PC-3 (cell line): Measurements from ENCODE around the gene CSNK2A1. TPM values are rescaled to one million over a fixed set of nuclear protein-coding genes. Genes with fewer than 3 reads are reported as not detected.

Experiments
- ATAC-seq: fragments of 200-7000 bp; cut with Tn5 transposase; 2 replicates; pipeline ENCODE4 v1.9.1; 2020; ENCODE audit warnings: mild to moderate bottlenecking, moderate library complexity
- BruUV-seq: library from RNA; stranded (reverse); fragments of 400-500 nt; replicated peaks from 2 replicates; lab custom pipeline; 2021; lab: Mats Ljungman, UMichigan
- CTCF ChIA-PET: fragments of 300-600 bp; sonication (Branson Sonifier 250); formaldehyde crosslinking; loops from one replicate; lab custom pipeline; 2022; ENCODE audit warnings: antibody characterized with exemption; lab: Charles Lee
- POLR2A ChIA-PET: fragments of 300-600 bp; sonication (Branson Sonifier 250); formaldehyde crosslinking; loops from one replicate; lab custom pipeline; 2022; ENCODE audit warnings: antibody characterized with exemption; ENCODE audit not compliant: unreplicated experiment; lab: Charles Lee
- DNase-seq: peaks from one replicate; pipeline ENCODE4 v3.0.0-alpha.2; 2015
- H2AFZ ChIP-seq: fragments of 300-600 bp; sonication (generic); 2 replicates; pipeline ENCODE4 v1.6.0; 2016; ENCODE audit warnings: antibody characterized with exemption, low read length
- H3F3A ChIP-seq: fragments of 300-600 bp; sonication (generic); one replicate; pipeline ENCODE4 v1.6.0; 2017; ENCODE audit warnings: antibody characterized with exemption, low read length, control low read depth, mild to moderate bottlenecking; ENCODE audit not compliant: unreplicated experiment
- H3K27ac ChIP-seq: fragments of 300-600 bp; sonication (generic); 2 replicates; pipeline ENCODE4 v1.5.1; 2016; ENCODE audit warnings: mild to moderate bottlenecking, low read length
- H3K27me3 ChIP-seq: fragments of 300-600 bp; sonication (generic); 2 replicates; pipeline ENCODE4 v1.6.1; 2016; ENCODE audit warnings: low read length, mixed read lengths
- H3K36me3 ChIP-seq: fragments of 300-600 bp; sonication (generic); 2 replicates; pipeline ENCODE4 v1.6.1; 2016; ENCODE audit warnings: low read depth, mixed run types, low read length, mixed read lengths
- H3K4me1 ChIP-seq: fragments of 300-600 bp; sonication (generic); 2 replicates; pipeline ENCODE4 v1.5.1; 2016; ENCODE audit warnings: low read length; ENCODE audit not compliant: insufficient read depth
- H3K4me2 ChIP-seq: fragments of 300-600 bp; sonication (generic); 2 replicates; pipeline ENCODE4 v1.6.0; 2016; ENCODE audit warnings: low read length
- H3K4me3 ChIP-seq: fragments of 300-600 bp; sonication (generic); 2 replicates; pipeline ENCODE4 v1.5.1; 2016; ENCODE audit warnings: mild to moderate bottlenecking, low read length, mixed read lengths
- H3K79me2 ChIP-seq: fragments of 300-600 bp; sonication (generic); 2 replicates; pipeline ENCODE4 v1.6.1; 2017; ENCODE audit warnings: low read length, mixed read lengths
- H3K9ac ChIP-seq: fragments of 300-600 bp; sonication (generic); 2 replicates; pipeline ENCODE4 v1.6.0; 2016; ENCODE audit warnings: mild to moderate bottlenecking, low read length
- H3K9me2 ChIP-seq: fragments of 300-600 bp; sonication (generic); replicated peaks from 2 replicates; pipeline ENCODE4 v1.6.1; 2016; ENCODE audit warnings: mixed run types, low read length, mixed read lengths
- H3K9me3 ChIP-seq: fragments of 300-600 bp; sonication (generic); 2 replicates; pipeline ENCODE4 v1.6.1; 2016; ENCODE audit warnings: low read length, mixed read lengths
- H4K20me1 ChIP-seq: fragments of 300-600 bp; sonication (generic); 2 replicates; pipeline ENCODE4 v1.6.1; 2016; ENCODE audit warnings: low read length, mixed read lengths
- CTCF ChIP-seq: fragments of 300-600 bp; sonication (generic); conservative IDR thresholded peaks from 2 replicates; pipeline ENCODE4 v1.5.1; 2017; ENCODE audit warnings: antibody characterized with exemption, low read depth, mild to moderate bottlenecking, low read length
- EZH2 ChIP-seq: fragments of 300-600 bp; sonication (generic); IDR thresholded peaks from one replicate; pipeline ENCODE4 v1.6.1; 2017; ENCODE audit warnings: antibody characterized with exemption, mild to moderate bottlenecking, low read length; ENCODE audit not compliant: unreplicated experiment
- EZH2phosphoT487 ChIP-seq: fragments of 300-600 bp; sonication (generic); IDR thresholded peaks from 2 replicates; pipeline ENCODE4 v1.6.1; 2018; ENCODE audit warnings: mild to moderate bottlenecking, antibody characterized with exemption, low read length, borderline replicate concordance
- intact Hi-C: fragments of 100-400 bp; cut with micrococcal nuclease; formaldehyde crosslinking; loops from 2 replicates; pipeline ENCODE4 v1.9.0; 2023
- total RNA-seq: library from RNA; depleted of rRNA; stranded (reverse); fragments of >200 nt; gene quantifications from 2 replicates; pipeline ENCODE4 v1.2.3, GENCODE V29; 2014

Gene CSNK2A1
- total RNA-seq, 1 experiment from 2014 or later, result 161 TPM

- Histone ChIP-seq H3K4me2 (no peak overlapping the region), H3K9me3 (no peaks in the 10 kb centered on the region), H3F3A (no peaks in the 10 kb centered on the region), H3K9ac (no peak overlapping the region), H4K20me1 (no peaks in the 10 kb centered on the region), H2AFZ (no peak overlapping the region), H3K4me3 (no peak overlapping the region), H3K36me3 (peaks cover 56% of the 10 kb centered on the region; the same call in 1 of the 2 replicates), H3K79me2 (no peaks in the 10 kb centered on the region), H3K4me1 (no peaks in the 10 kb centered on the region), H3K27ac (no peak overlapping the region), H3K9me2 (no peaks in the 10 kb centered on the region), H3K27me3 (no peaks in the 10 kb centered on the region)
- CTCF ChIA-PET, result no interaction called here
- no peak for DNase-seq
- no TSS peak for BruUV-seq
- POLR2A ChIA-PET, result no interaction called here
- intact Hi-C loops, result no loop called here
- ATAC-seq, result peak; percentile 12; the same call in 1 of the 2 replicates
- TF ChIP-seq EZH2 (no peak), CTCF (no peak), EZH2phosphoT487 (no peak)
Observed at GRCh38 chr20:481167-481566, 62.4 kb downstream of the CSNK2A1 start.

- H3K27me3 ChIP-seq, result no peaks in the 10 kb centered on the region
- intact Hi-C loops, result no loop called here
- peaks cover 46% of the 10 kb centered on the region; the same call in 1 of the 2 replicates for H3K36me3 ChIP-seq
- no peaks in the 10 kb centered on the region for H3K9me3 ChIP-seq
- H3K9me2 ChIP-seq, result no peaks in the 10 kb centered on the region
- no peaks in the 10 kb centered on the region for H4K20me1 ChIP-seq
- no peaks in the 10 kb centered on the region for H3F3A ChIP-seq
- BruUV-seq, result no TSS peak
- no peaks in the 10 kb centered on the region for H3K4me1 ChIP-seq
- DNase-seq (no peak), ATAC-seq (no peak)
- ChIA-PET POLR2A (no interaction called here), CTCF (interaction anchor here (0.7 kb wide), 1 partner anchor 48 kb away, joined by 7 read pairs; no protein-coding TSS in a partner anchor)
- no peak for TF ChIP-seq EZH2phosphoT487
- TF ChIP-seq CTCF, result no peak
- no peak for TF ChIP-seq EZH2
- H3K9ac ChIP-seq, result no peak overlapping the region
- no peak overlapping the region for H3K4me2 ChIP-seq
- no peaks in the 10 kb centered on the region for H3K79me2 ChIP-seq
- no peak overlapping the region for H3K4me3 ChIP-seq
- H3K27ac ChIP-seq, result no peak overlapping the region
- H2AFZ ChIP-seq, result no peak overlapping the region
Observed at GRCh38 chr20:480044-480443, 63.5 kb downstream of the CSNK2A1 start.

GRCh38 chr20:479487-479886 is 64.1 kb downstream of the CSNK2A1 start:
- Histone ChIP-seq H3K27me3 (no peaks in the 10 kb centered on the region), H3K36me3 (peaks cover 45% of the 10 kb centered on the region; the same call in 1 of the 2 replicates), H3K9me3 (no peaks in the 10 kb centered on the region), H3K9me2 (no peaks in the 10 kb centered on the region), H3K4me1 (no peaks in the 10 kb centered on the region), H3F3A (no peaks in the 10 kb centered on the region), H2AFZ (no peak overlapping the region), H3K79me2 (no peaks in the 10 kb centered on the region), H3K4me2 (no peak overlapping the region), H4K20me1 (no peaks in the 10 kb centered on the region), H3K27ac (no peak overlapping the region), H3K9ac (no peak overlapping the region), H3K4me3 (no peak overlapping the region)
- no peak for TF ChIP-seq EZH2phosphoT487
- no peak for TF ChIP-seq EZH2
- TF ChIP-seq CTCF, result no peak
- DNase-seq, result no peak
- POLR2A ChIA-PET, result no interaction called here
- peak; percentile 64 for ATAC-seq
- CTCF ChIA-PET, result interaction anchor here (0.7 kb wide), 1 partner anchor 48 kb away, joined by 7 read pairs; no protein-coding TSS in a partner anchor
- intact Hi-C loops, result loop anchor here (1.0 kb wide), 1 partner anchor 125 kb away; no protein-coding TSS in a partner anchor
- BruUV-seq, result no TSS peak
